AML-193 (cell line): ENCODE measurements around the gene ENTR1.

Experiments used
- DNase-seq, 2 experiments: peaks; one replicate each; lab custom pipeline; 2025; lab: John Stamatoyannopoulos, UW

The ENTR1 gene

DNA sequence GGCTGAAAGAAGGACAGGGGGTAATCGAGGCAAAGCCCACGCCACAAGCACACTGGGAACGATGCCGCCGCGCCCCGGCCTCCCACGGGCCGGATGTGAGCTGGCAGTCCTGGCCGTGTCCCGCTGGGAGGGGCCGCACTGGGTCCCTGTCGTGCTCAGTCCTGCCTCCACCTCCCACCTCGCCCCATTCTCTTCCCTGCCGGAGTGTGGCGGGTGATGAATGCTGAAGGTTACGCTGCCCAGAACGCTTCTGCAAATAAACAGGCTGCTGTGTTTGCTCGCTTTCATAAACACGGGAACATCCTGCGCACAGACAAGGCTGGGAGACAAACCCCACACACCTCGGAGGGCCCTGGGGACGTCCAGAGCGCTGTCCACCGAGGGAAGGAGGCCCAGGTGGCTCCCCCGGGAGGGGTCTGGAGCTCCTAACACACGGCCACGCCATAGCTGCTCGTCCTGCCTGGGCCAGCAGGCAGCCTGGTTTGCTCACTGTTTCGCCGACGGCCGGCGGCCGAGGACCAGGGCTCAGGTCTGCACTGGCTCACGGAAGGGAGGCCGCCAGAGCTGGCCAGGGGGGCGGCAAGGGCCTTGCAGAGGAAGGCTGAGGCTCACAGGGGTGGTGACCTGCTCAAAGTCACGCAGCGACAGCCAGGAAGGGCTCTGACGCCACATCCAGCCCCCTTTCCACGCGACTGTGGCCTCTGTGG lies 49.2 kb downstream of the ENTR1 start:
- no peak for DNase-seq

DNA sequence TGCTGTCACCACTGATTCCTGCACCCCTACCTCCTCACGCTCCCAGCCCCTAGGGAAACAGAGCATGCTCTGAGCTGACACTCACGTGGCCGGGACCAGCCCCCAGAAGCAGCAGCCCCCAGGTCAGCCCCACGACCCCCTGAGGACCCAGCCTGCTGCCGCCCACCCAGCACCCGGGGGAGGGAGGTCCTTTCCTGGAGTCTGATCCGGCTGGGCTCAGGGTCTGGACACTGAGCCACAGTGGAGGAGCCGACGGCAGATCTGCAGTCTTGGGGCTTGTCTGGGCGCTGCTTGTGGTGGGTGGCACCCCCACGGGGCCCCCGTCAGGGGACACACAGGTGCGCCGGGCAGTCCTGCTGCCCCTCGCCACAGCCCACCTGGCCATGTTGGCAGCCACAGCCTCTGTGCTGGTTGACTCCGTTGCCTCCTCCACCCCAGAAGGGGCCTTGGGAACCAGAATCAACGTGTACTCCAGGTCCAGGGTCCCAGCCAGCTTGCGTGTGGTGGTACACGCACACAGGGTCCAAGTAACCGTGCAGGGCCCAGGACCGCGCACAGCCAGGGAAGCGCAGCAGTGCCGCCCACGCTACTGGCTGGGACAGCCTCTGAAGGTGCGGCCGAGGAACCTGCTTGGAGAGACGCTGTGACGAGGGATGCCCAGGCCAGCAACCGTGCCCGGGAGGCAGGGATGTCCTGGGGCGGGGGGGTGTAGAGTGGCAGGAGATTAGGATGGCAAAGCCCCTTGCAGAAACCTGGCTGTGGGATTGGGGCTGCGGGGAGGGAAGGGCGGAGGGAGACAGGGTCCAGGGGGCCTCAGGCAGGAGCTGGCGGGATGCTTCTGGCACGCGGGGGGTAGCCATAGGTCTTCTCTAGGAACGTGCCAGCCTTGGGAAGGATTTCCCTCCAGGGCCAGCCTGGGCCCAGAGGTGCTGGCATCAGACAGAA lies 50.4 kb downstream of the ENTR1 start:
- no peak for DNase-seq

GRCh38 chr9:136358888-136359287 lies 51.5 kb downstream of the ENTR1 start:
- no peak for DNase-seq

DNA sequence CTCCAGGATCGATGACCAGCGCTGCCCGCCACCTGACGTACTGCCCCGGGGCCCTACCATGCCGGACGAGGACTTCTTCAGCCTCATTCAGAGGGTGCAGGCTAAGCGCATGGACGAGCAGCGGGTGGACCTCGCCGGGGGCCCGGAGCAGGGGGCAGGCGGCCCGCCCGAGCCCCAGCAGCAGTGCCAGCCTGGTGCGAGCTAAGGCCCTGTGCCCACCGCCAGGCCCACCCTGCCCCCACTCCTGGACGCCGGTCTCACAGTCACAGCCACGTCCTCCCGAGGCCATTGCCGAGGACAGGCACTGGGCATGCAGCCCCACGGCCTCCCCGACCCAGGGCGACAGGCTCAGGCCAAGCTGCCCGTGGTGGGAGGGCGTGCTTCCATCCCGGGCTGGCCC lies 52.4 kb downstream of the ENTR1 start:
- no peak for DNase-seq

DNA sequence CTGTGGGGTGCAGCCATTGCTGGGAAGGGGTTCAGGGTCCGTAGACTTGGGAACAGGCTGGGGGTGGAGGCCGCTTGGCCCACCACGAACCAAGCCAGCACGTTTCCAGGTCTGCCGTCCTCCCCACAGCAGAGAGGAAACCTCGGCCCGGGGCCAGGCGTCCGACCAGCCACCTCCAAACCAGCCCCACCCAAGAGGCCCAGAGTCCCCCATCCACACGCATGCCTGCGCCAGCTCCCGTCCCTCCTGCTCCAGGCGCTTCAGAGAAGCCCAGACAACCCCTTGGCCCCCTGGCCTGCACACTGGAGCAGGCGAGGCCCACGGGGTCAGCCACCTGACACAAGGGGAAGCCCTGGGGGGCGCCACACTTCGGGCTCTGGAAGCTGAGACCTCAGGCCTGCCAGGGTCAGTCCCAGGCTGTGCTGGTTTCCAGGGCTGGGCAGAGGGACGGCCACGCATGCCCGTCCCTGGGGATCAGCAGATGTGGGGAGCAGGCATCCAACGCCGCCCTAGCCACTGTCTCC lies 53.1 kb downstream of the ENTR1 start:
- no peak for DNase-seq

DNA sequence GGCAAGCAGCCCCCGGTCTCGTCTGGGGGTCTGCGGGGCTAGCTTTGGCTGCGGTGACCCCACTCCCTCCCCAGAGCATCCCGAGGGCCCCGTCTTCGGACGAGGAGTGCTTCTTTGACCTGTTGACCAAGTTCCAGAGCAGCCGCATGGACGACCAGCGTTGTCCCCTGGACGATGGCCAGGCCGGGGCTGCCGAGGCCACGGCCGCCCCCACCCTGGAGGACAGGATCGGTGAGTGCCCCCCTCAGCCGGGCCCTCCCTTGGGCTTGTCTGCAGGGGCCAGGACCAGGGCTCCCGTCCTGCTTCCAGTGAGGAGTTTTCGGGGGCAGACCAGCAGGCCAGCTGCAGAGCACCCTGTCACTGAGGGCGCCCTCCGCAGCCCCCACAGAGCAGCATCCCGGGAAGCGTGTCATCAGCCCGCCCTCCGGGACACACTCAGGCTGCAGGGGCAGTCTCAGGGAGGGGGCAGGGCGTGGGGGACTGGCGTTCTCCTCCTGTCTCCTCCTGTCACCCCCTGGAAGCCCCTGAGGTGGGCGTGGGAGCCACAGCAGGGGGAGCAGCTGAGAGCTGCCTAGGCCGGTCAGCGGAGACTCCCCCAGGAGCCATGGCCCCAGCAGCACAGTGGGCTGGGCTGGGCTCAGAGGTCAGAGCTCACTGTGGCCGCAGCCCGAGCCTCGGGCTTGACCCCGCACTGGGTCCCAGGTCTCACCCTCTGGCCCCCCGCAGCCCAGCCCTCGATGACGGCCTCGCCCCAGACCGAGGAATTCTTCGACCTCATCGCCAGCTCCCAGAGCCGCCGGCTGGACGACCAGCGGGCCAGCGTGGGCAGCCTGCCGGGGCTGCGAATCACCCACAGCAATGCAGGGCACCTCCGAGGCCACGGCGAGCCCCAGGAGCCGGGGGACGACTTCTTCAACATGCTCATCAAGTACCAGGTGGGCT lies 54.5 kb downstream of the ENTR1 start:
- no peak for DNase-seq

GRCh38 chr9:136354592-136355085 lies 55.8 kb downstream of the ENTR1 start:
- no peak for DNase-seq

DNA sequence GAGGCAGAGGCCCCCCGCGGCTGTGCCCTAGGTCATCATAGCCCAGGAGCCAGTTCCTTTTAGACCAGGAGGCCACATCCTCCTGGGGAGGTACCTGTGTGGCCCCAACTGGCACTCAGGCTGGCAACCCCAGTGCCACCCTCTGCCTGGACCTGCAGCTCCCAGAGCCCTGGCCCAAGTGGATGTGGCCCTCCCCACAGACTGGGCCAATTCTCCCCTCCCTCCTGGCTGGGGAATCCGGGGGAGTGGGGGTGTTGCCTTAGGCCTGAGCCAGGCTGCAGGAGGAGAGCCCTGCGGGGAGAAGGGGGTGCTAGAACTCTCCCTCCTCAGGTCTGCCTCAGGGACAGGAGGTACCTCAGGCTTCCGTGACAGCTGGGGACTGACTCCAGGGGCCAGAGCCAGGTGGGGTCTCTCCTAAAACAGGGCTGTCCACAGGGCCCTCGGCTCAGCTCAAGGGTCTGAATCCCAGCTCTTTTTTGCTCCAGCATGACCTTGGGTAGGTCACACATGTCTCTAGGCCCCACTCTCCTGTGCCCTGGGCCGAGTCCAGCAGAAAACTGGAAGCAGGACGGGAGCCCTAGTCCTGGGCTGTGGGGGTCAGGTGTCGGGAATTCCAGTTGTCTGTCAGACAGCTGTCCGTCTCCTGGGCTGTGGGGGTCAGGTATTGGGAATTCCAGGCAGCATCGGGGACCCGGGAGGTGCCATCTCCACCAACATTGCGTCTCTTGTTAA lies 56.5 kb downstream of the ENTR1 start:
- no peak for DNase-seq

DNA sequence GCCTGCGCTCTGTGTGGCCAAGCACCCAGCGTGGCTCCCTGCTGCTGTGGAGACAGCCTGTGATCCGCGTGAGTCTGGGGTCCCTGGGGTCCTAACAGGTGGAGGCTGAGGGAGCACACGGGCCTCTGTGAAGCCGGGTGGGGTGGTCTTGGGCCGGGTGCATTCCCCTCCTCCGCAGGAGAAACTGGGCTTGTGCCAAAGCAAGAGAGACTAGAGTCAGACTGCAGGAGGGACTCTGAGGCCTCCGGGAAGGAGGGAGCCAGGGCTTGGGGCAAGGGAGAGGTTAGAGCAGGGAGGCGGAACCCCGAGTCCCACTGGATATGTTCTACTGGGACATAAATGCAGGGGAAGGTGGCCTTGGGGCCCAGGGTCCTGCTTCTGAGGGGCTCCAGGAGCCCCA lies 57.3 kb downstream of the ENTR1 start:
- DNase-seq = no peak

DNA sequence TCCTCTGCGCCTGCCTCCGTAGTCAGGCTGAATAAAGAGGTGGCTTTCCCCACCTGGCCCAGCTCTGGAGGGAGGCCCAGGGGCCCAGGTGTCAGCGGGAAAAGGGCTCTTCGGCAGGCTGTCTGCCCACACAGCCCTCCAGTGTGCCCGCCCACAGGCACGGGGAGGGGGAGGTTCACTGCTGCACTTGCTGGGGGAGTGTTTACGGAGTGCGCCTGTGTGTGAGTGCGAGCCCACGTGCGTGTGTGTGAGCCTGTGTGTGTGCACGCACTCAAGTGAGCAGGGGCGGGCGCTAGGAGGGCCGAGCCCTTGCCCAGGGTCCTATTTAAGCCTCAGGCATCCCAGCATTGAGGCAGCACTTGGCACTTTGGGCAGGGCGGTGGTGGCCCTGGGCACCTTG lies 57.7 kb downstream of the ENTR1 start:
- DNase-seq = no peak
